ENCODE data around the gene CPXM2. TPM values are rescaled to one million over a fixed set of nuclear protein-coding genes. Genes with fewer than 3 reads are reported as not detected.

Gene CPXM2
- total RNA-seq, 1 donor from 2014 or later = 4.6 TPM

DNA sequence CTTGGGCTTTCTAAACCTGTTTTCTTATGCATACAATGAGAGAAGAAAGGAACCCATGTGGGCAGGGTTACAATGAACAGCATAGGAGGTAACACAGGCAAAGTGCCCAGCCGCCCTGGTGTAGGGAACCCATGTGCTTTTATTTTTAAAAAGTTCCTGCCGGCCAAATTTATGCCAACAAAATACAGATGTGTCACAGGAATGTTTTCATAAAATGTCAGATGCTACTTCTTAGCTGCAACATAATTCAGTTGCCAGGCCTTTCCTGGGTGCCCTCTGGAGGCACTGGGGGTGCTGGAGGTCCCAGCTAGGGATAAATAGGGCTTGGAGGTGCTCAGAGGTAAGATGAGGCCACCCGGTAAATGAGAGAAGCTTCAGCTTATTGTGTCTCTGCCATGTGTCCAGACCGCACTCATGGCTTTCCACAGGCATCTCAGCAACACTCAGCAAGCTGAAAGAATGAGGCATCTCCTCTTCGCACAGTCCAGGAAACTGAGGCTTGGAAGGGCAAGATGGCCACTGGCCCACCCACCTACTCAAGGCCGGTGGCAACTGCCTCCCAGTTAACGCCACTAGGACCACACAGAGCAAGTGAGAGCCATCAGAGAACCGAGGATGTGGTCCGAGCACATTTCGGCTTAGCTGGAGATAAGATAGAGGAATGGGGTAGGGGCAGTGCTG lies 58.3 kb downstream of the CPXM2 start:
- no peak for ATAC-seq
- intact Hi-C loops (cut with DNase I) = no loop called here
- DNase-seq (ENCODE audit: missing footprints) = no peak

DNA sequence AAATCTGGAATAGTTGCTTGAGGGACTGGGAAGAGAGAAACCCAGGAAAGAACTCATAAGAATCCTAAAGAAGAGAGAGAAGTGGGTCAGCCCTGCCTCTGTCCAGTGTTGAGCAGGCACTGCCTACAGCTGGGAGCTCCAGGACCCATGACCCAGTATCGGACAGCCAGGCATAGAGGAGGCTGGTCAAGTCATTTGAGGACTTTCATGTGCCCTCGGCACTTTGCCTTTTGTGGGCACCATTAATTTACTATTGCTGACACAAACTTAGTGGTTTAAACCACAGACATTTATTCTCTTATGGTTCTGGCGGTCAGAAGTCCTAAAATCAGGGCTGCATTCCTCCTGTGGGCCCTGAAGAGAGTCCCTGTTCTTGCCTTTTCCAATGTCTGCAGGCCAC lies 60.3 kb downstream of the CPXM2 start:
- intact Hi-C loops (cut with DNase I) = no loop called here
- ATAC-seq = no peak
- no peak for DNase-seq (ENCODE audit: missing footprints)

DNA sequence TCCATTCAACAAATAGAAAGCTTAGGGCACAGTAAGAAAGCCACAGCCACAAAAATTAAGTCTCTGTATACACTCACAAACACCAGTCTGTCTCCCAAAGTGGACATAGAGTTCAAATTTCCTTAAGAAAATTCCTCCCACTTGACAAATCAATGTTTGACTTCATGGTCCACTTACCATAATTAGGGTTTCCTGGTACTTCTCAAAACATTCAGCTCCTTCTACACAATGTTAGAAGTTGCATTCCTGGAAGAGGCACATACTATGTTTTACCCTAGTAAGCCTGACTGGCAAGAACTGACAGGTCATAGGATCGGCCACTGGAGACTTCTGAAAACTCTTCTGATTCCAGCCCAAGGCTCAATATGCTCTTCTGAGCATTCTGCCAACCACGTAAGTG lies 70.5 kb downstream of the CPXM2 start:
- intact Hi-C loops (cut with DNase I) = no loop called here
- ATAC-seq (no peak), DNase-seq (ENCODE audit: missing footprints) (no peak)

DNA sequence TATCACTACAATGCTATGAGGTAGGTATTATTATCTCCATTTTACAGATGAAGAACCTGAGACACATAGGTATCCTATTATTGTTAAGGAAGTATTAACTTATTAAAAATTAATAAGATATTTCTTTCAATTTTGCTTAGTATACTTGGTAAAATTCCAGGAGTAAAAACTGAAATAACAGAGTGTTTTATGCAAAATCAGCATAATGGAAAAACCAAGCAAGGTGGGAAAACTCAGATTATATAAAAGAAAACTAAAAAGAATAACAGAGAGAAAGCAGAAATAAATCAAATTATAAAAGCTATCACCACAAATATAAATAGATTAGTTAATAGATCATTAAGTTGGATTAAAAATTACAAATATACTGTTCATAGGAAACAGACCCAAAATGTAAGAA lies 82.0 kb downstream of the CPXM2 start:
- no peak for DNase-seq (ENCODE audit: missing footprints)
- intact Hi-C loops (cut with DNase I) = no loop called here
- ATAC-seq = no peak

DNA sequence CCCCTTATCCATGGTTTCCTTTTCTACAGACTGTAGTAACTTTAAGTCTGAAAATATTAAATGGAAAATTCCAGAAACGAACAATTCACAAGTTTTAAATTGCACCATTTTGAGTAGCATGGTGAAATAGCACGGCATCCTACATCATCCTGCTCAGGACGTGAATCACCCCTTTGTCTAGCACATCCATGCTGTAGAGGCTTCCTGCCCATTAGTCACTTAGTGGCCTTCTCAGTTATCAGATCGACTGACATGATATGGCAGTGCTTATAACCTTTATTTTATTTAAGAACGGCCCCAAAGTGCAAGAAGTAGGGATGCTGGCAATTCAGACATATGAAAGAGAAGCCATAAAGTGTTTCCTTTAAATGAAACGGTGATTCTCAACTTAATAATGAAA lies 82.7 kb downstream of the CPXM2 start:
- intact Hi-C loops (cut with DNase I) = no loop called here
- ATAC-seq (no peak), DNase-seq (ENCODE audit: missing footprints) (no peak)

DNA sequence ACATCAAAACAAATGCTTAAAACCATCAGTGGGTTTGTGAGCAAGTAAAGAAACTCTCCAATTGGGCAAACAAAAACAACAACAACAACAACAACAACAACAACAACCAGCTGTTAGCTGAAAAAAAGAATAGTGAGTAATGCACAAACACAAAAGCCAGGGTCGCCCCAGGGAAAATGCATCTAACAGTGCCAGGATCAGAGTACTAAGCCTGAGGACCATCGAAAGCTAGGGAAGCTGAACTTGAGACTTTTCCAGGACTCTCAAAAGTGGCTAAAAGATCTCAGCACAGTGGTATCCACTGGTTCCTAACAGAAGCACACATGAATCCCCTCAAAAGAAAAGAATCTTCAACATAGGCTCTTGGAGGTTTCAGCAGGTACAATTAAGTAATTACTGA lies 83.3 kb downstream of the CPXM2 start:
- DNase-seq (ENCODE audit: missing footprints) (no peak), ATAC-seq (no peak)
- intact Hi-C loops (cut with DNase I) = no loop called here

DNA sequence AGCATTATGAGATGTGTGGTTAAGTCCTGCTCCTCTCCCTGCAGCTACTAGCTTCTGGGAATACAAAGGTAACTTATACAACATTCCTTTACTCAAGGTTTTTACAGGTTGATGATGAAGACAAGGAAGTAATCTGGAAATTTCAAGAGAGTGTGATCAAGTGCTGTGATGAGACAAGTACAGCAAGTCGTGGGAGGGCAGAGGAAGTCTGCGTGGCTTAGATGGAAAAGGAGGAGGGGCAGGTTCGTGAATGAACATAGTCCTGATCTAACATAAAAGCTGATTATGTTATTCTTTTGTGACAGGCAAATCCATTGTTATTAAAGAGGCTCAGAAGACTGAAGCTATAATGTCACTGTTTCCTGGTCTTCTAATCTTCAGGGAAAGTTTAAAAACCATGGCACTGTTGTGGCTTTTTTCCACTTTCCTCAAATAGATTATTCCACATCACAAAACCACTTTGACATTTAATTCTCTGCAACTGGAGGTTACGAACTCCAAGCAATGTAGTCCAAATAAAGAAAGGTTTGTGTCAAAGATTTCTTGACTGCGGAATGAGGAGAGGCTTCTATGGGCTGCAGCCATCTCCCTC lies 84.1 kb downstream of the CPXM2 start:
- intact Hi-C loops (cut with DNase I) = no loop called here
- ATAC-seq = no peak
- DNase-seq (ENCODE audit: missing footprints) = no peak

DNA sequence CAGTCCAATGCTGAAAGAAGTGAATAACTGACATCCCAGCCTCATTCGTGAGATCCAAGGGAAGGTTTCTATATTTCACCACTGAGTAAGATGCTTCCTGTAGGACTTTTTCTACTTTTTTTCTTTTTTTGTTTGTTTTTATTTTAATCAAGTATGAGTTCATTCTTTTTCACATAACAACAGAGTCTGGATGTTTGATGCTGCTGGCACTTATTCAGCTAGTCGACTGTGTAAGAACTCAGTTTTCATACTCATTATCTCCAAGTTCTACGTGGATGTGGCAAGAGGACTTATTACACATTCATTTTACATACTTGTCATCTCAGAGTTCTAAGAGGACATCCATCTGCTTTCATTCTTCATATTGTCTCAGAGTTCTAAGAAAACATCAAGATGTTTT lies 86.9 kb downstream of the CPXM2 start:
- intact Hi-C loops (cut with DNase I) = no loop called here
- no peak for DNase-seq (ENCODE audit: missing footprints)
- ATAC-seq = no peak

DNA sequence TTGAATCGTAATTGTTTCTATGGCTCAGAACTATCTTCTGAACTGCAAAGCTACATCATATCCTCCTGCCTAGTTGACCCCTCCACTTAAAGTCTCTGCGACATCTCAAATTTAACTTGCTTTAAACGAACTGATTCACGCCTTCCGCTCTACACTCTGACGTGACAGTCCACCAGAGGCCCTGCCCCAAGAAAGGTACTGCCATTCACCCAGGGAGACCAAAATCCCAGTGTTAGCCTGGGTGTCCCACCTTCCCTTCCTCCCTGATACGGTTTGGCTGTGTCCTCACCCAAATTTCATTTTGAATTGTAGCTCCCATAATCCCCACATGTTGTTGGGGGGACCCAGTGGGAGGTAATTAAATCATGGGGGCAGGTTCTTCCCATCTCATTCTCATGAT lies 90.8 kb downstream of the CPXM2 start:
- no peak for ATAC-seq
- intact Hi-C loops (cut with DNase I) = no loop called here

DNA sequence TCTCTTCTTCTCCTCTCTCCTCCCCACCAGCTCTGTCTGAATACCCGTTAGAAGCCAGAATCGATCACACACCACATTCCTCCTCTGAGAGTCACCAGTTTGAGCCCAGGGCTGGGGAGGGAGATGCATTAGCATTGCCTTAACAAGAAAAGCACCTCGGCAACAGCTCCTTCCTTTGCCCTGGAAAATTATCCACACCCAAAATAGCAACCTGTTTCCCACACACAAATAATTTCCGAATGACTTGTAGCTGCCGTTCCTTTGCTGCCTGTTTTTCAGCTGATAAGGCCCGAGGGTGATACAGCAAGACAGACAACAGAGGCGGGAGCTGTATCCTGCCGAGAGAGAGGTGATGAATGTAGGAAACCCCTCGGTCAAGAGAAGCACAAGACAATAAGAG lies 91.3 kb downstream of the CPXM2 start:
- DNase-seq (ENCODE audit: missing footprints) = no peak
- intact Hi-C loops (cut with DNase I) = no loop called here
- ATAC-seq = no peak

More for the DNA sequence above, 90.8 kb downstream of the CPXM2 start:
- DNase-seq (ENCODE audit: missing footprints) = no peak

DNA sequence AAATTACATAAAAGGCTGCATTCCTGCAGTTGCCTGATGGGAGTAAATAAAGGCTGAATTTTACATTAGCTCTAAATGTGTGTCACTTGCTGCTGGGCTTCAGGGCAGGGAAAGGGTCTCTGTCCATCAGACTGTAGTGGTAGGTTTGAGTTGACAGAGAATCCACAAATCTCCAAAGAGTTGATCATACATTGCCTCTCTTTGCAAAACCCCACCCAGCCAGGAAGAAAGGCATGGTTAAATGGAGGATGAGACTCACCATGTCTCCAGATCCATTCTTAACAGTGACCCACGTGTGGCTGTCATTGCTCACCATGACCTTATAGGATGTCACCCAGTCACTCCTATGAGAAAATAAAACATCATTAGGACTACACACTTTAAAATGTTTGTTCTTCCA lies 92.8 kb downstream of the CPXM2 start:
- DNase-seq (ENCODE audit: missing footprints) = no peak
- intact Hi-C loops (cut with DNase I) = no loop called here
- ATAC-seq = no peak

DNA sequence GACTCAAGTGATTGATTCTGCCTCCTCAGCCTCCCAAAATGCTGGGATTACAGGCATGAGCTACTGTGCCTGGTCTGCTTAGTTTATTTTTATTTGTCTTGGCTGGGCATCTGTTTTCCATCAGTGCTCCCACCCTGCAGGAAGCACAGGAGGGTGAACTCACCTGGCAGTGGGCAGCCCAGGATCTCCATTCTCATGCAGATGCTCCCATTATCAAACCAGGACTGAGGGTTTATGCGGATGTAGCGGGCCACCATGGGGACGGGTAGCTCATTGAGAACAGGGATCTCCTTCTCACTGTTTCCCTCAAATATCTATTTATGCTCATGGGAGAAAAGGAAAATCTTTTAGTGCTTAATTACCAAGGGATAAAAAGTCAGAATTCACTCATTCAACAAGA lies 93.8 kb downstream of the CPXM2 start:
- intact Hi-C loops (cut with DNase I) = no loop called here
- no peak for DNase-seq (ENCODE audit: missing footprints)
- no peak for ATAC-seq

DNA sequence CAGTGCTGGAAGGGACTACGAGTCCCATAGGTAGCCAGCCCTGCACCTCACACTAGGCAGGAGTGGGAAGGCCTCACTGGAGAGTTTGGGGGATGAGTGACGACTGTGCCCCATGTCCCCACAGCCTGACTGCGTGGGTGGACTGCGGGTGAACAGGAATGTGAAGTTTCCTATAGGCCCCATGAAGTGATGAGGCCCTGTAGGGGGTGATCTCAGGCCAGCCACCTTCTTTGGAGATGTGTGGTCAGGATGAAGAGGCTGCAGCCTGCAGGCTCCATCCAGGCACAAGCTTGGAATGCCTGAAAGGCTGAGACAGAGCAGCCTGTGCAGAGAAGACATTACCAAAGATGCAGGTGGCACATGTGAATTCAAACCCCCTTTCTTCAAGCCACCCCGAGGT lies 94.9 kb downstream of the CPXM2 start:
- no peak for ATAC-seq

DNA sequence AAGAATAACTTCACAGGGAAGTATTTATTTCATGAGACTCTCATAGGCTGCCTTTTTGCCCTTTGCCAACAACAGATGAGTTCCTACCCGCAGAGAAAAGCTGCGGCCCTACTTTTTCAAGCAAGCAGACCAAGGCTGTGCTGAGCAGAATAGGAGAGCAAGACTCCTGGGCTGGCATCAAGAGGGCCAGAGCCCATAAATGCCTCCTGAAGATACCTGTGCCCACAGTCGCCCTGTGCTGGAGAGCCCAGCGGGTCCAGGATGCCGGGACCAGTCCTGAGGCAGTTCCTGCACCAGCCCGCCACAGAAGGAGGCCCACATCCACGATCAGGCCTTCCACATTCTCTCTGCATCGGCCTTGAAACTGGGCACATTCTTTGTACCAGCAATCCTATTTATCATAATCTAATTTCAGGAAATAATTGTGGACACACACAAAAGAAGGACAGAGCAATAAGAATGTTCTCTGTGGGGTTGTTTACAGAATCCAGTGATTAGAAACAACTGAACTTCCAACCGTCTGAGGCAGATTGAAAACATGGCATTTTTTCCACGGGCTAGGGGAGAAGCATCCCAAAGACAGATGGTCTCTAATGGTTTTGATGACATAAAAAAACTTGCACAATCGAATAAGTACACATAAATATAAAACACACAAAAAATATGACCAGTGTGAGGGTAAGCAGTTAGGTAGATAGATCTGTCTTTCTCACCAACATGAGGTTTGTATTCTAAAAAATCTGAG lies 95.6 kb downstream of the CPXM2 start:
- ATAC-seq (no peak), DNase-seq (ENCODE audit: missing footprints) (no peak)
- intact Hi-C loops (cut with DNase I) = no loop called here

More for the DNA sequence above, 94.9 kb downstream of the CPXM2 start:
- DNase-seq (ENCODE audit: missing footprints) = no peak
- intact Hi-C loops (cut with DNase I) = no loop called here

DNA sequence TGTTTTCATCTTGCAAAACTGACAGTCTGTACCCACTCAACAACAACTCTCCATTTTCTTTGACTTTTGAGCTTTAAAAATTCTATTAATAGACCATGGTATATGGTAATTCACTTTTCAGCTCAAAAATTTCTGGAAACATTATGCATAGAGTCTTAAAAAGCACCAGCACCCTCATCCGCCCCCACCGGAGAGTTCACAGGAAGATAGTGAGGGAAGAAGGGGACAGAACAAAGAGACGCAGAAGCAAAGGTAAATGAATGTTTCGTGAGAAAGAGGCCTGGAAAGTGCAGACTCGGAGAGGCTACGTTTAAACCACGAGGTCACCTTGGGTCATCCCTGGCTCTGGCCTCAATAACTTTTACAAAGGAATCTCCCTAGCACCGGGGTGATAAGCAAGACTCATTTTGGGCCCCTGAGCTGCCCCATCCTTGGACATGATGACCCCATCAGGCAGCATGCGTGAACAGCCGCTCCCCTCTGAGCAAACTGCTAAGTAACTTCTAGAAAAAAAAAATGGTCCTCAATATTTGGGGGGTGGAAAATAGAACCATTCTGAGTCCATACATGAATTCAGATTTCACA lies 96.3 kb downstream of the CPXM2 start:
- DNase-seq (ENCODE audit: missing footprints) (no peak), ATAC-seq (no peak)
- intact Hi-C loops (cut with DNase I) = no loop called here

DNA sequence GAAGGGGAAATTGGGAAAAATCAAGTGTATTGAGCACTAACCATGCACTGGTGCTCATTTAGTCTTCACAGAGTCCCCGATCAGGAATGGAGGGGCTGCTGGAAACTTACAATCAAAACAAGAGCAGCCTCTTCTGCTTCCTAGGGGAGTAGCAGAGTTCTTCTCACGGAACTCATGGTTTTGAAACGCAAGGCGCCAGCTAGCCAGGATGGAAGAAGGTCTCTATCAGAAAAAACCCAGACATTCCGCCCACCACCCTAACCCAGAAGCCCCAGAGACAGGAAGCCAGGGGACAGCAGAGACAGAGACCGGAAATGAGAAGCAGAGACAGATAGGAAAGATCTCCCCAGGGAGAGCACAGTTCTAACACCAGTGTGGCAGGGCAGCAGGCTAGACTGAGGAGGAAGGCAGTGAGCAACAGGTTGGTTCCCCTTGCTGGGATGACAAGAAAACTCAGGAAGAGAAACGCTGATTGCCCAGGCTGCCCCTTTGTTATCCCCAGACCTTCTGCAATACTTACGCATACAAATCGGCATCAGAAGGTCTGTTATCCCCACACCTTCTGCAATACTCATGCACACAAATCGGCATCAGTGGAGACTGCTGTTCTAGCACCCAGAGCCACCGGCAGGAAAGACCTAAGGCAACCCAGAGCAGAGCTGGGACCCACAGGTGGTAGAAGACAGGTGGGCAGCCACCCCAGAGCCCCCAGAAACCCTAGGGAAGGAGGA lies 99.2 kb downstream of the CPXM2 start:
- intact Hi-C loops (cut with DNase I) = no loop called here
- DNase-seq (ENCODE audit: missing footprints) (no peak), ATAC-seq (no peak)

DNA sequence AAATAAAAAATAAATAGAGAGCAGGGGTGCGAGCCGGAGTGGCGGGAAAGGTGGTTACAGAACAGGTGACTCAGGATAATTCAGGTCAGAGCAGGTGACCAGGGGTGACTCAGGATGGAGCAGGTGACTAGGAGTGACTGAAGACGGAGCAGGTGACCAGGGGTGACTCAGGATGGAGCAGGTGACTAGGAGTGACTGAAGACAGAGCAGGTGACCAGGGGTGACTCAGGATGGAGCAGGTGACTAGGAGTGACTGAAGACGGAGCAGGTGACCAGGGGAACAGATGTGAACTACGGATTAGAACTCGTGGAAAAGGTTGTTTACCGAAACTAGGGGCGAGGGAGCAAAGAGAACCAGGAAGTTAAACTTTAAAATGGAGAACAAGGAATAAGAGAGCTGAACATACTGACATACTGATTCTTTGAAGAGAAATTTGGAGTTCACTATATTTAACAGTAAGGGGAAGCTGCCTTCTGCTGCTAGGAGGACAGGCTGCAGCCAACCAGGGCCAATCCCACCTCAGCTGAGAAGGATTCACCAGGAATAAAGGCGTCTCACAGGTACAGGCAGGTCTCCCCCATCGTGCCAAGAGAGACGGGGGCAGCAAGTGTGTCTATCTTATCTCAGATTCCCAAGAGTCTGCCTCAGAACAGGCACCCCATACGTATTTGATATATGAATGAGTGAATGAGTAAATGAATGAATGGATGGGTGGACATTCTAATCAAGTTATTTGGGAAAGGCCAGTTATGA lies 101.3 kb downstream of the CPXM2 start:
- ATAC-seq = no peak
- intact Hi-C loops (cut with DNase I) = no loop called here
- DNase-seq (ENCODE audit: missing footprints) = no peak

DNA sequence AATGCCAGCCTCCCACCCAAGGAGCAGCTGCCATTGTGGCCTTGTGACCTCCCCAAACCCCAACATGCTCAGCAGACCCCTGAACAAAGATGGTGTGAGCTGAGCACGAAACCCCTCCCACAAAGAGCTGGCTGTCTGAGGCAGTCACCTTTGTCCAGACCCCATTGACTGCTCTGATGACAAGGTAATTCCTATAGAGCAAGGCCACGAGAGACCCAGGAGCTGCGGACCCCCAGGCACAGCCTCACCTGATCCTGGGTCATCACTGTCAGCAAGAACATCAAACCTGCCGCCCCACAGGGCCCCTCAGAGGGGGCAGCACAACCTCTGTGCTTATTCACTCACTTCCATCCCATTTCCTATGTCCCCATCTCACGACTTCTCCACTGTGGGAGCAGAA lies 102.6 kb downstream of the CPXM2 start:
- intact Hi-C loops (cut with DNase I) = no loop called here
- ATAC-seq (no peak), DNase-seq (ENCODE audit: missing footprints) (no peak)

DNA sequence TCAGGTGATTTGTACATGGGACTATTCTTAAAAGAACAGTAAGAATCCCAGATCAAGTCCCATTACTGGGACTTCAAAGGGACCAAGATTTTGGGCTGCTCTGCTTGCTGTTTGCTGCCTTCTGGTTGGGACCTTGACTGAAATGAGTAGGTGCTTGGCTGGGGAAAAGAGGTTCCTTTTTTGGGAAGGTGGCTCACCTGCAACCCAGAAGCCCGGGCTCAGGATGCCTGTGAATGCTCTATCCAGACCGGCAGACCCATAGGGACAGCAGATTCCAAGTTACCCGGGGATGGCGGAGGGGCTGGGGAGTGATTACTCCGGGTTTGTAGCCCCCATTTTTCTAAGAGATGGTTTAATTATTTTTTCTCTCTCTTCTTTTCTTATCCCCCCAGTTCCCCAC lies 104.0 kb downstream of the CPXM2 start:
- no peak for ATAC-seq

More for the DNA sequence above, 104.0 kb downstream of the CPXM2 start:
- DNase-seq (ENCODE audit: missing footprints) = no peak
- intact Hi-C loops (cut with DNase I) = no loop called here
